SK-N-SH treated with all-trans-retinoic acid at 6 μM for 48 hours (cell line): Measurements from ENCODE around the gene ZNF618.

ENCODE experiments used
- ATAC-seq: fragments of 200-7000 bp; cut with Tn5 transposase; 3 replicates; pipeline ENCODE4 v1.9.1; 2020; ENCODE audit warnings: mild to moderate bottlenecking, moderate library complexity
- BACH2 ChIP-seq: fragments of 250-450 bp; sonication (Bioruptor Pico); IDR thresholded peaks from 2 replicates; pipeline ENCODE4 v1.9.0; 2021; ENCODE audit warnings: mild to moderate bottlenecking, borderline replicate concordance
- CREB5 ChIP-seq: fragments of 250-450 bp; sonication (Bioruptor Pico); IDR thresholded peaks from 2 replicates; pipeline ENCODE4 v1.5.1; 2020; ENCODE audit warnings: low read depth, mild to moderate bottlenecking, moderate library complexity
- CSDC2 ChIP-seq: fragments of 250-450 bp; sonication (Bioruptor Pico); IDR thresholded peaks from 2 replicates; pipeline ENCODE4 v1.5.0; 2020; ENCODE audit warnings: mild to moderate bottlenecking, moderate library complexity
- ESRRG ChIP-seq: fragments of 250-450 bp; sonication (Bioruptor Pico); IDR thresholded peaks from 2 replicates; pipeline ENCODE4 v1.6.1; 2021; ENCODE audit warnings: mild to moderate bottlenecking
- GLIS3 ChIP-seq: fragments of 250-450 bp; sonication (Bioruptor Pico); IDR thresholded peaks from 2 replicates; pipeline ENCODE4 v1.5.0; 2020; ENCODE audit warnings: mild to moderate bottlenecking, moderate library complexity
- ISL1 ChIP-seq: fragments of 250-450 bp; sonication (Bioruptor Pico); IDR thresholded peaks from 2 replicates; pipeline ENCODE4 v2.1.2; 2022; ENCODE audit warnings: mild to moderate bottlenecking, moderate library complexity
- OSR1 ChIP-seq: fragments of 250-450 bp; sonication (Bioruptor Pico); IDR thresholded peaks from 2 replicates; pipeline ENCODE4 v1.8.0; 2022; ENCODE audit warnings: moderate library complexity, mild to moderate bottlenecking, inconsistent platforms
- PPARA ChIP-seq: fragments of 250-450 bp; sonication (Bioruptor Pico); IDR thresholded peaks from 2 replicates; pipeline ENCODE4 v1.5.0; 2020; ENCODE audit warnings: mild to moderate bottlenecking, borderline replicate concordance
- SNAI2 ChIP-seq: fragments of 250-450 bp; sonication (Bioruptor Pico); IDR thresholded peaks from 2 replicates; pipeline ENCODE4 v1.5.0; 2020; ENCODE audit warnings: mild to moderate bottlenecking, moderate library complexity
- TCF4 ChIP-seq: fragments of 250-450 bp; sonication (Bioruptor Pico); IDR thresholded peaks from 2 replicates; pipeline ENCODE4 v1.8.0; 2021; ENCODE audit warnings: mild to moderate bottlenecking, moderate library complexity, borderline replicate concordance
- TOX ChIP-seq: fragments of 250-450 bp; sonication (Bioruptor Pico); IDR thresholded peaks from 2 replicates; pipeline ENCODE4 v1.8.0; 2021; ENCODE audit warnings: mild to moderate bottlenecking, moderate library complexity, borderline replicate concordance
- ZC3H10 ChIP-seq: fragments of 250-450 bp; sonication (Bioruptor Pico); IDR thresholded peaks from 2 replicates; pipeline ENCODE4 v1.5.1; 2021; ENCODE audit warnings: mild to moderate bottlenecking, moderate library complexity
- ZFP3 ChIP-seq: fragments of 250-450 bp; sonication (Bioruptor Pico); IDR thresholded peaks from 2 replicates; pipeline ENCODE4 v1.5.0; 2020; ENCODE audit warnings: mild to moderate bottlenecking, moderate library complexity
- ZFP30 ChIP-seq: fragments of 450-650 bp; formaldehyde crosslinking; IDR thresholded peaks from 2 replicates; pipeline ENCODE4 v1.5.0; 2022; ENCODE audit warnings: mild to moderate bottlenecking, moderate library complexity
- ZNF565 ChIP-seq: fragments of 450-650 bp; formaldehyde crosslinking; conservative IDR thresholded peaks from 2 replicates; pipeline ENCODE4 v1.5.0; 2020; ENCODE audit warnings: low read depth, mild to moderate bottlenecking, moderate library complexity
- ZNF70 ChIP-seq: fragments of 450-650 bp; formaldehyde crosslinking; IDR thresholded peaks from 2 replicates; pipeline ENCODE4 v1.5.0; 2020; ENCODE audit warnings: mild to moderate bottlenecking, moderate library complexity
- ZNF8 ChIP-seq: fragments of 450-650 bp; formaldehyde crosslinking; IDR thresholded peaks from 2 replicates; pipeline ENCODE4 v1.5.0; 2020; ENCODE audit warnings: mild to moderate bottlenecking, moderate library complexity
- TF ChIP-seq, protein P1 (sequence below): fragments of 250-450 bp; sonication (Bioruptor Pico); IDR thresholded peaks from 2 replicates; pipeline ENCODE4 v1.5.0; 2020; ENCODE audit warnings: mild to moderate bottlenecking, moderate library complexity
- TF ChIP-seq, protein P2 (sequence below): fragments of 250-450 bp; sonication (Bioruptor Pico); IDR thresholded peaks from 2 replicates; pipeline ENCODE4 v1.8.0; 2021; ENCODE audit warnings: low read depth, mild to moderate bottlenecking, moderate library complexity, borderline replicate concordance
- TF ChIP-seq, protein P3 (sequence below): fragments of 250-450 bp; sonication (Bioruptor Pico); IDR thresholded peaks from 2 replicates; pipeline ENCODE4 v1.5.1; 2021; ENCODE audit warnings: mild to moderate bottlenecking, moderate library complexity
- TF ChIP-seq, protein P4 (sequence below): fragments of 250-450 bp; sonication (Bioruptor Pico); IDR thresholded peaks from 2 replicates; pipeline ENCODE4 v1.8.0; 2020; ENCODE audit warnings: mild to moderate bottlenecking, moderate library complexity, borderline replicate concordance

ZNF618 gene

DNA sequence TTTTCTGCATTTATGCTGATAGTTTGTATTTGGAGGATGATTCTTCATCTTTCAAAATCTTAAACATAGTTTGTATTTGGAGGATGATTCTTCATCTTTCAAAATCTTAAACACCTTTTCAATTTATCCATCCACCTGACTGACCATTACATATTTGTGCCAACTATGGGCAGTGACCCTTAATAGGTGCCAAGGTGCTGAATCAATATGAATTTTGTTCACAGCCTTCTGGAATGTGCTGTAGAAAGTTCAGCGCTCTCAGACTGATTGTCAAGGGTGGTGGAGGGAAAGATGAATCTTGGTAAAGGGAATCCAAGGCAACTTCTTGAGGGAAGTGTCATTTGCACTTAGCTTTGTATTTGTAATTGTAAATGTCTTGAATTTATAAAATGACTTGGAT, 18.1 kb downstream of the ZNF618 start:
- TF ChIP-seq TCF4 (CRISPR knock-in tag), result no peak
- no peak for ATAC-seq

DNA sequence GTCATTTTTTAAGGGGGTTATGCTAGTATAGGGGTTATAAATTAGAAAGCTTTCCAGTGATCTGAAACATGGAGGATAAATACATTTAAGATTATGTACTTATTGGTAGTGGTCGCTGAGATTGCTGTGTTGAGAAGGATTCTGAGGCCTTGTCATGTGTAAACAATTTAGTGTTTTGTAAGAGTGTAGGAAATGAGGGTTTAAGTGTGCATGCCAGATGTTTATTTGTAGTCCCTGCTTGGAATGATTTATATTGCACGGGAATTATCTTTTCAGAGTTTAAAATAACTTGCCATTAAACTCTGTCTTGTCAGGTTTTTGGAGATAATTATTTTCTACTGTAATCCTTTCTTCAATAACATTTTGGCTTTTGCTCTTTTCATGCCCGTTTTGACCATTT, 19.4 kb downstream of the ZNF618 start:
- TF ChIP-seq GLIS3 (CRISPR knock-in tag), result no peak
- no peak for TF ChIP-seq BACH2 (CRISPR knock-in tag)
- TF ChIP-seq ESRRG, result no peak
- TF ChIP-seq CREB5 (CRISPR knock-in tag), result no peak
- TF ChIP-seq ZNF8 (CRISPR knock-in tag), result no peak
- no peak for TF ChIP-seq ZFP3 (CRISPR knock-in tag)
- no peak for TF ChIP-seq ZNF565
- no peak for TF ChIP-seq SNAI2 (CRISPR knock-in tag)
- TF ChIP-seq TCF4 (CRISPR knock-in tag), result no peak
- TF ChIP-seq TOX (CRISPR knock-in tag), result no peak
- TF ChIP-seq, protein P1, sequence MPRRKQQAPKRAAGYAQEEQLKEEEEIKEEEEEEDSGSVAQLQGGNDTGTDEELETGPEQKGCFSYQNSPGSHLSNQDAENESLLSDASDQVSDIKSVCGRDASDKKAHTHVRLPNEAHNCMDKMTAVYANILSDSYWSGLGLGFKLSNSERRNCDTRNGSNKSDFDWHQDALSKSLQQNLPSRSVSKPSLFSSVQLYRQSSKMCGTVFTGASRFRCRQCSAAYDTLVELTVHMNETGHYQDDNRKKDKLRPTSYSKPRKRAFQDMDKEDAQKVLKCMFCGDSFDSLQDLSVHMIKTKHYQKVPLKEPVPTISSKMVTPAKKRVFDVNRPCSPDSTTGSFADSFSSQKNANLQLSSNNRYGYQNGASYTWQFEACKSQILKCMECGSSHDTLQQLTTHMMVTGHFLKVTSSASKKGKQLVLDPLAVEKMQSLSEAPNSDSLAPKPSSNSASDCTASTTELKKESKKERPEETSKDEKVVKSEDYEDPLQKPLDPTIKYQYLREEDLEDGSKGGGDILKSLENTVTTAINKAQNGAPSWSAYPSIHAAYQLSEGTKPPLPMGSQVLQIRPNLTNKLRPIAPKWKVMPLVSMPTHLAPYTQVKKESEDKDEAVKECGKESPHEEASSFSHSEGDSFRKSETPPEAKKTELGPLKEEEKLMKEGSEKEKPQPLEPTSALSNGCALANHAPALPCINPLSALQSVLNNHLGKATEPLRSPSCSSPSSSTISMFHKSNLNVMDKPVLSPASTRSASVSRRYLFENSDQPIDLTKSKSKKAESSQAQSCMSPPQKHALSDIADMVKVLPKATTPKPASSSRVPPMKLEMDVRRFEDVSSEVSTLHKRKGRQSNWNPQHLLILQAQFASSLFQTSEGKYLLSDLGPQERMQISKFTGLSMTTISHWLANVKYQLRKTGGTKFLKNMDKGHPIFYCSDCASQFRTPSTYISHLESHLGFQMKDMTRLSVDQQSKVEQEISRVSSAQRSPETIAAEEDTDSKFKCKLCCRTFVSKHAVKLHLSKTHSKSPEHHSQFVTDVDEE (CRISPR knock-in tag), result no peak
- TF ChIP-seq, protein P2, sequence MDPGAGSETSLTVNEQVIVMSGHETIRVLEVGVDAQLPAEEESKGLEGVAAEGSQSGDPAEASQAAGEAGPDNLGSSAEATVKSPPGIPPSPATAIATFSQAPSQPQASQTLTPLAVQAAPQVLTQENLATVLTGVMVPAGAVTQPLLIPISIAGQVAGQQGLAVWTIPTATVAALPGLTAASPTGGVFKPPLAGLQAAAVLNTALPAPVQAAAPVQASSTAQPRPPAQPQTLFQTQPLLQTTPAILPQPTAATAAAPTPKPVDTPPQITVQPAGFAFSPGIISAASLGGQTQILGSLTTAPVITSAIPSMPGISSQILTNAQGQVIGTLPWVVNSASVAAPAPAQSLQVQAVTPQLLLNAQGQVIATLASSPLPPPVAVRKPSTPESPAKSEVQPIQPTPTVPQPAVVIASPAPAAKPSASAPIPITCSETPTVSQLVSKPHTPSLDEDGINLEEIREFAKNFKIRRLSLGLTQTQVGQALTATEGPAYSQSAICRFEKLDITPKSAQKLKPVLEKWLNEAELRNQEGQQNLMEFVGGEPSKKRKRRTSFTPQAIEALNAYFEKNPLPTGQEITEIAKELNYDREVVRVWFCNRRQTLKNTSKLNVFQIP (CRISPR knock-in tag), result no peak
- no peak for TF ChIP-seq ZFP30 (CRISPR knock-in tag)
- no peak for TF ChIP-seq OSR1 (CRISPR knock-in tag)
- no peak for TF ChIP-seq ZC3H10
- TF ChIP-seq, protein P3, sequence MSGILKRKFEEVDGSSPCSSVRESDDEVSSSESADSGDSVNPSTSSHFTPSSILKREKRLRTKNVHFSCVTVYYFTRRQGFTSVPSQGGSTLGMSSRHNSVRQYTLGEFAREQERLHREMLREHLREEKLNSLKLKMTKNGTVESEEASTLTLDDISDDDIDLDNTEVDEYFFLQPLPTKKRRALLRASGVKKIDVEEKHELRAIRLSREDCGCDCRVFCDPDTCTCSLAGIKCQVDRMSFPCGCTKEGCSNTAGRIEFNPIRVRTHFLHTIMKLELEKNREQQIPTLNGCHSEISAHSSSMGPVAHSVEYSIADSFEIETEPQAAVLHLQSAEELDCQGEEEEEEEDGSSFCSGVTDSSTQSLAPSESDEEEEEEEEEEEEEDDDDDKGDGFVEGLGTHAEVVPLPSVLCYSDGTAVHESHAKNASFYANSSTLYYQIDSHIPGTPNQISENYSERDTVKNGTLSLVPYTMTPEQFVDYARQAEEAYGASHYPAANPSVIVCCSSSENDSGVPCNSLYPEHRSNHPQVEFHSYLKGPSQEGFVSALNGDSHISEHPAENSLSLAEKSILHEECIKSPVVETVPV (CRISPR knock-in tag), result no peak
- TF ChIP-seq CSDC2, result no peak
- no peak for TF ChIP-seq PPARA (CRISPR knock-in tag)
- no peak for ATAC-seq

GRCh38 chr9:113896713-113897112, 20.6 kb downstream of the ZNF618 start:
- ATAC-seq, result no peak
- TF ChIP-seq ZNF70 (CRISPR knock-in tag), result no peak
- TF ChIP-seq ESRRG, result no peak
- TF ChIP-seq, protein P1 (CRISPR knock-in tag), result no peak
- TF ChIP-seq CREB5 (CRISPR knock-in tag), result no peak
- no peak for TF ChIP-seq ZFP30 (CRISPR knock-in tag)
- TF ChIP-seq ISL1 (CRISPR knock-in tag), result no peak
- TF ChIP-seq TCF4 (CRISPR knock-in tag), result no peak
- TF ChIP-seq, protein P3 (CRISPR knock-in tag), result no peak
- no peak for TF ChIP-seq TOX (CRISPR knock-in tag)
- TF ChIP-seq ZC3H10, result no peak
- TF ChIP-seq, protein P2 (CRISPR knock-in tag), result no peak
- TF ChIP-seq, protein P4, sequence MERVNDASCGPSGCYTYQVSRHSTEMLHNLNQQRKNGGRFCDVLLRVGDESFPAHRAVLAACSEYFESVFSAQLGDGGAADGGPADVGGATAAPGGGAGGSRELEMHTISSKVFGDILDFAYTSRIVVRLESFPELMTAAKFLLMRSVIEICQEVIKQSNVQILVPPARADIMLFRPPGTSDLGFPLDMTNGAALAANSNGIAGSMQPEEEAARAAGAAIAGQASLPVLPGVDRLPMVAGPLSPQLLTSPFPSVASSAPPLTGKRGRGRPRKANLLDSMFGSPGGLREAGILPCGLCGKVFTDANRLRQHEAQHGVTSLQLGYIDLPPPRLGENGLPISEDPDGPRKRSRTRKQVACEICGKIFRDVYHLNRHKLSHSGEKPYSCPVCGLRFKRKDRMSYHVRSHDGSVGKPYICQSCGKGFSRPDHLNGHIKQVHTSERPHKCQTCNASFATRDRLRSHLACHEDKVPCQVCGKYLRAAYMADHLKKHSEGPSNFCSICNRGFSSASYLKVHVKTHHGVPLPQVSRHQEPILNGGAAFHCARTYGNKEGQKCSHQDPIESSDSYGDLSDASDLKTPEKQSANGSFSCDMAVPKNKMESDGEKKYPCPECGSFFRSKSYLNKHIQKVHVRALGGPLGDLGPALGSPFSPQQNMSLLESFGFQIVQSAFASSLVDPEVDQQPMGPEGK, result no peak
- no peak for TF ChIP-seq OSR1 (CRISPR knock-in tag)
